COR-L47 (cell line): ENCODE results near the gene FCN2.

Experiments used
- DNase-seq: peaks from one replicate; lab custom pipeline; 2025; lab: John Stamatoyannopoulos, UW

FCN2 gene

GRCh38 chr9:134933076-134933659 is 52.6 kb downstream of the FCN2 start:
- no peak for DNase-seq

DNA sequence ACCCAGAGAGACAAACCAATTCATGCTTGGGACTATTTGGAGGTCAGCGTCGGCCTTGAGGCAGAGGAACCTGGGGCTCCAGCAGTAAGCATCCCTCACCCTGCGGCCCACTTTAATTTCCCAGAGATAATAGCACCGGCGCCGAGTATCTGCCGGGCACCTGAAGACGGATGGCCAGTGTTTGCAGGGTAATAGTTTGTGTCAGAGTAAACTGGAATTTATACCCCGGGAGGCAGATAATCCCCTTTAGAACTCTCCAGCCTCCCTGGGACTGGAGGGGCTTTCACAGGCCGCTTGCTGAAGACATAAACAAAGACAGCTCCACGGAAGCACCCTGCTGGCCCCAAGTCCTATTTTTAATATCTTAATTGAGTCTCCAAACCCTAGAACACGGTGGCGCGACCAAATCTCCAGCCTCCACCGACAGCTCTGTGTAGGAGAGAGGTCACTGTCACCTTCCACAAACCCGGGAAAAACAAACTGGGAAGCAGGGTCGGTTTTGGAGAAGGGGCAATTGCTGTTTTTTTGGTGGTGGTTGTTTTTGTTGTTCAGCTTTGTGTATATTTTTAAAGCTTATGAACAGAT is 54.5 kb downstream of the FCN2 start:
- DNase-seq: no peak

DNA sequence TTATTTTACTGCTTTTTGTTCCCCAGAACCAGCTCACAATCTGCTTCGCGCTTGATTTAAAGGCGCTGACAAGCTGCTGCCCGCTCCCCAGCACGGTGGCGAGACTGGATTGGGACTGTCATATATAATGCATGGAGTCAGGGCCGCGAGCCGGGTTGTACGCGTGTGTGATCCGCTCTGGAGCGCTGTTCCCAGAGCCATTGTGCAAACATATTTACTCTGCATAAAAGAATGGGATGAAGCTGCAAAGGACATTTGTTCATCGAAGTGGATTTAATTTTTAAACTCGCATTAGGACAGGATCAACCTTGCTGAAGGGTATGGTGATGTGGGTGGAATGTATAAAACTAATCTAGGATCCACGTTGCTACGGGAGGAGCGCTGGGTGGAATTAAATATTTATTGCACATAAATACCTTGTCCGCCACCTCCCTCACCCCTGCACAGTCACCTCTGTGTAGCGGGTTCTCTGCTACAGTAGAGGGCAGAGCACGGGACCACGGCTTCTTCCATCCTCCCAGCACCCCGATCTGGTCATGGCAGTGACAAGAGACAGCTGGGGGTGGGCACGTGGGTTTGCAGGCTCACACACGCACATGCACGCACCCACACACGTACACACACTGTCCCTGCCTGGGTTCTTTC is 55.2 kb downstream of the FCN2 start:
- DNase-seq: no peak

- no peak for DNase-seq
Observed at GRCh38 chr9:134936346-134937163, 55.9 kb downstream of the FCN2 start.
